Right ventricle myocardium superior (tissue), 1 donor: ENCODE data around the gene CORO1C. TPM values are rescaled to one million over a fixed set of nuclear protein-coding genes. Genes with fewer than 3 reads are reported as not detected.
"Not testable (repeated sequence)": the region's sequence is repeated elsewhere in the genome, so short reads cannot be mapped to it uniquely, and the experiment has no call there.

Source experiments
- ATAC-seq: fragments of 200-7000 bp; cut with Tn5 transposase; one replicate; pipeline ENCODE4 v1.9.1; 2020; ENCODE audit warnings: mild to moderate bottlenecking; ENCODE audit not compliant: poor library complexity
- DNase-seq: peaks from one replicate; pipeline ENCODE4 v3.0.0-alpha.2; 2020
- intact Hi-C: fragments of 100-400 bp; cut with DNase I; formaldehyde crosslinking; loops from one replicate; pipeline ENCODE4 v1.11.2; 2022
- long read RNA-seq: library from polyadenylated mRNA; unstranded; transcript quantifications from one replicate; pipeline ENCODE4 v2.0.0, GENCODE V29; 2021
- total RNA-seq: library from RNA; stranded (reverse); fragmentation: NEBNext Ultra II Directional; extraction: Animal tissue kit (Norgen Biotek cat#: 25700); gene quantifications from one replicate; pipeline ENCODE4 v1.2.1, GENCODE V29; 2021
- donor health status: DM: no; HTN: yes; CAD: no; lungs with severe emphysema.

Gene CORO1C
- 69.1 TPM for total RNA-seq
- long read RNA-seq, transcript CORO1C-201 (11 exons, 3,892 nt): major isoform, 18 of 29 reads
- long read RNA-seq, partial matches to known transcripts: 5 of 29 reads
- long read RNA-seq, other reads (novel, unspliced or antisense): 6 of 29 reads

- DNase-seq (peak; percentile 99), ATAC-seq (peak; percentile 88)
- intact Hi-C loops: loop anchor here (5.0 kb wide), 1 partner anchor 41 kb away; no protein-coding TSS in a partner anchor
Measured at GRCh38 chr12:108731105-108731865, at the start of gene CORO1C. Gene CORO1C, minus strand, starts transcription at chr12:108731518. Its CDS starts 30,200 bp downstream, at chr12:108701318.

- intact Hi-C loops: no loop called here
- ATAC-seq: peak; percentile 2
Measured at GRCh38 chr12:108779998-108780688, 48.8 kb upstream of the CORO1C start.

GRCh38 chr12:108778053-108778452, 46.7 kb upstream of the CORO1C start:
- ATAC-seq: no peak

More at GRCh38 chr12:108779998-108780688, 48.8 kb upstream of the CORO1C start:
- DNase-seq: peak; percentile 40

GRCh38 chr12:108777156-108777555, 45.8 kb upstream of the CORO1C start:
- intact Hi-C loops: no loop called here
- ATAC-seq (no peak), DNase-seq (no peak)

More at GRCh38 chr12:108778053-108778452, 46.7 kb upstream of the CORO1C start:
- no peak for DNase-seq
- intact Hi-C loops: no loop called here

- DNase-seq: peak; percentile 93
- intact Hi-C loops: loop anchor here (5.0 kb wide), 1 partner anchor 42 kb away; the partner anchor contains the start of gene CORO1C
- peak; percentile 93 for ATAC-seq
Measured at GRCh38 chr12:108773798-108774788, 42.8 kb upstream of the CORO1C start.

- intact Hi-C loops: loop anchor here (5.0 kb wide), 1 partner anchor 41 kb away; the partner anchor contains the start of gene CORO1C
- ATAC-seq (no peak), DNase-seq (no peak)
Measured at GRCh38 chr12:108772891-108773797, 41.8 kb upstream of the CORO1C start.

- intact Hi-C loops: loop anchor here (5.0 kb wide), 1 partner anchor 40 kb away; the partner anchor contains the start of gene CORO1C
- DNase-seq (peak; percentile 56), ATAC-seq (peak; percentile 8)
Measured at GRCh38 chr12:108772247-108772646, 40.9 kb upstream of the CORO1C start.

GRCh38 chr12:108771835-108772234, 40.5 kb upstream of the CORO1C start:
- ATAC-seq, DNase-seq: not testable (repeated sequence)
- intact Hi-C loops: loop anchor here (5.0 kb wide), 1 partner anchor 40 kb away; the partner anchor contains the start of gene CORO1C

GRCh38 chr12:108770963-108771362, 39.6 kb upstream of the CORO1C start:
- intact Hi-C loops: loop anchor here (5.0 kb wide), 1 partner anchor 39 kb away; the partner anchor contains the start of gene CORO1C
- DNase-seq (no peak), ATAC-seq (no peak)

- no peak for DNase-seq
- no peak for ATAC-seq
- intact Hi-C loops: loop anchor here (5.0 kb wide), 1 partner anchor 38 kb away; the partner anchor contains the start of gene CORO1C
Measured at GRCh38 chr12:108770269-108770829, 39.0 kb upstream of the CORO1C start.

- ATAC-seq (peak; percentile 61), DNase-seq (peak; percentile 76)
- intact Hi-C loops: no loop called here
Measured at GRCh38 chr12:108768591-108769500, 37.5 kb upstream of the CORO1C start.

- no peak for DNase-seq
- no peak for ATAC-seq
- intact Hi-C loops: no loop called here
Measured at GRCh38 chr12:108766294-108766693, 35.0 kb upstream of the CORO1C start.

- intact Hi-C loops: no loop called here
- no peak for DNase-seq
- no peak for ATAC-seq
Measured at GRCh38 chr12:108765289-108765764, 34.0 kb upstream of the CORO1C start.

GRCh38 chr12:108764540-108765288, 33.4 kb upstream of the CORO1C start:
- intact Hi-C loops: no loop called here
- ATAC-seq: no peak
- no peak for DNase-seq

GRCh38 chr12:108761226-108761625, 29.9 kb upstream of the CORO1C start:
- DNase-seq: no peak
- intact Hi-C loops: no loop called here
- no peak for ATAC-seq
